SK-N-MC (cell line): Measurements from ENCODE around the gene TAF1C.
A peak's percentile ranks its signal among the peaks of the same experiment; 100 is the strongest.

Experiments
- DNase-seq: peaks from one replicate; pipeline ENCODE4 v3.0.0-alpha.2; 2011; ENCODE audit warnings: low read depth, low spot score
- H3K27ac ChIP-seq: fragments of 200-600 bp; sonication (generic); 2 replicates; pipeline ENCODE4 v1.5.1; 2016; ENCODE audit warnings: mixed run types
- H3K36me3 ChIP-seq: fragments of 200-600 bp; sonication (generic); 2 replicates; pipeline ENCODE4 v1.6.1; 2017; ENCODE audit warnings: antibody characterized with exemption, low read length, mixed read lengths; ENCODE audit not compliant: insufficient read depth
- H3K4me3 ChIP-seq: fragments of 200-600 bp; sonication (generic); 2 replicates; pipeline ENCODE4 v1.5.1; 2016
- H3K9ac ChIP-seq: fragments of 200-600 bp; sonication (generic); 2 replicates; pipeline ENCODE4 v1.8.0; 2017; ENCODE audit warnings: mixed run types, mixed read lengths; ENCODE audit not compliant: insufficient read length
- H3K9me3 ChIP-seq: fragments of 200-600 bp; sonication (generic); 2 replicates; pipeline ENCODE4 v1.6.1; 2017; ENCODE audit warnings: low read depth, mild to moderate bottlenecking, antibody characterized with exemption, low read length, moderate library complexity, mixed read lengths
- EZH2 ChIP-seq: fragments of 200-600 bp; sonication (generic); IDR thresholded peaks from one replicate; pipeline ENCODE4 v1.6.1; 2017; ENCODE audit warnings: antibody characterized with exemption
- FOXP2 ChIP-seq: optimal IDR thresholded peaks from 2 replicates; pipeline ENCODE3; 2011; ENCODE audit warnings: mild to moderate bottlenecking, moderate library complexity; ENCODE audit not compliant: insufficient read depth; ENCODE audit errors: extremely low read length, control extremely low read depth
- POLR2AphosphoS5 ChIP-seq: IDR thresholded peaks from 2 replicates; pipeline ENCODE4 v1.6.1; 2012; ENCODE audit warnings: mild to moderate bottlenecking, low read depth, low read length, borderline replicate concordance

TAF1C gene, protein sequence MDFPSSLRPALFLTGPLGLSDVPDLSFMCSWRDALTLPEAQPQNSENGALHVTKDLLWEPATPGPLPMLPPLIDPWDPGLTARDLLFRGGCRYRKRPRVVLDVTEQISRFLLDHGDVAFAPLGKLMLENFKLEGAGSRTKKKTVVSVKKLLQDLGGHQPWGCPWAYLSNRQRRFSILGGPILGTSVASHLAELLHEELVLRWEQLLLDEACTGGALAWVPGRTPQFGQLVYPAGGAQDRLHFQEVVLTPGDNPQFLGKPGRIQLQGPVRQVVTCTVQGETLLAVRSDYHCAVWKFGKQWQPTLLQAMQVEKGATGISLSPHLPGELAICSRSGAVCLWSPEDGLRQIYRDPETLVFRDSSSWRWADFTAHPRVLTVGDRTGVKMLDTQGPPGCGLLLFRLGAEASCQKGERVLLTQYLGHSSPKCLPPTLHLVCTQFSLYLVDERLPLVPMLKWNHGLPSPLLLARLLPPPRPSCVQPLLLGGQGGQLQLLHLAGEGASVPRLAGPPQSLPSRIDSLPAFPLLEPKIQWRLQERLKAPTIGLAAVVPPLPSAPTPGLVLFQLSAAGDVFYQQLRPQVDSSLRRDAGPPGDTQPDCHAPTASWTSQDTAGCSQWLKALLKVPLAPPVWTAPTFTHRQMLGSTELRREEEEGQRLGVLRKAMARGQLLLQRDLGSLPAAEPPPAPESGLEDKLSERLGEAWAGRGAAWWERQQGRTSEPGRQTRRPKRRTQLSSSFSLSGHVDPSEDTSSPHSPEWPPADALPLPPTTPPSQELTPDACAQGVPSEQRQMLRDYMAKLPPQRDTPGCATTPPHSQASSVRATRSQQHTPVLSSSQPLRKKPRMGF

DNA sequence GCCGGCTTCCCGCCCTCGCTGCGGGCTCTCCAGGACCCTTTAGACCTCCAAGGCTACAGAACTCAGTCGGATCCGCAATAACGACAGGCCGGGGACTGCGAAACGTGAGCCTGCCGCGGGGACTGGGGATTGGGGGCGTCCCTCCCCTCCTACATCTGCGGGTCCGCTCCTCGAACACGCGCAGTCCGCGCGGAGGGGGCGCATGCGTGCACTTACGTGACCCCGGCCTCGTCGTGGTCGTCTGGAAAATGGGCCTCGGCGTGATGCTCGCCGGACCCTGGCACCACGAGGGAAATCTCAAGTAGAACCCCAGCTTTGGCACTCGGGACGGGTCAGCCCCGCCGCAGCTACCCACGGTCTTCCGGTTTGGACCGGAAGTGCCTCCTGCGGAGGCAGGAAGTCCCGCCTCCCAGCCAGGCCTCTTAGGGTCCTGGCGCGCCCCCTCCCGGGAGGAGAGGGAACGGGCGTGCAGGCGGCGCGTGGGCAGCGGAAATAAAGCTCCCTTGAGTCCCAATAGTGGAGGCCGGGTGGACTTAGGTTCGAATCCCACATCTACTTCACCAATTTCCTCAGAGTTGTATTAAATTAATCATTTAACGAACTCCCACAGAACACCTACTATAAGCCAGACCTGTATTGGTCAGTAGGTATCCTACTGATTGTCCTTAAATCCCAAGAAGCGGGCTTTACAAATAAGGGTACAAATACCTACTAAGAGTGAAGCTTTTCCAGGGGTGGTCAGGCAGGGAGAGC, at the start of gene TAF1C:
TSS of gene TAF1C (minus strand) at position 373 of the 753 bp plus-strand sequence. CDS start 2,069 bp downstream, outside the sequence.
- Histone ChIP-seq H3K9ac (peak within 1 kb of the TSS; percentile 89), H3K9me3 (no peaks in the 10 kb centered on the region), H3K27ac (no peak within 1 kb of the TSS), H3K36me3 (no peaks in the 10 kb centered on the region), H3K4me3 (peak within 1 kb of the TSS; percentile 89)
- peak; percentile 73 for TF ChIP-seq POLR2AphosphoS5
- TF ChIP-seq EZH2 = no peak
- no peak for TF ChIP-seq FOXP2
- DNase-seq = no peak

DNA sequence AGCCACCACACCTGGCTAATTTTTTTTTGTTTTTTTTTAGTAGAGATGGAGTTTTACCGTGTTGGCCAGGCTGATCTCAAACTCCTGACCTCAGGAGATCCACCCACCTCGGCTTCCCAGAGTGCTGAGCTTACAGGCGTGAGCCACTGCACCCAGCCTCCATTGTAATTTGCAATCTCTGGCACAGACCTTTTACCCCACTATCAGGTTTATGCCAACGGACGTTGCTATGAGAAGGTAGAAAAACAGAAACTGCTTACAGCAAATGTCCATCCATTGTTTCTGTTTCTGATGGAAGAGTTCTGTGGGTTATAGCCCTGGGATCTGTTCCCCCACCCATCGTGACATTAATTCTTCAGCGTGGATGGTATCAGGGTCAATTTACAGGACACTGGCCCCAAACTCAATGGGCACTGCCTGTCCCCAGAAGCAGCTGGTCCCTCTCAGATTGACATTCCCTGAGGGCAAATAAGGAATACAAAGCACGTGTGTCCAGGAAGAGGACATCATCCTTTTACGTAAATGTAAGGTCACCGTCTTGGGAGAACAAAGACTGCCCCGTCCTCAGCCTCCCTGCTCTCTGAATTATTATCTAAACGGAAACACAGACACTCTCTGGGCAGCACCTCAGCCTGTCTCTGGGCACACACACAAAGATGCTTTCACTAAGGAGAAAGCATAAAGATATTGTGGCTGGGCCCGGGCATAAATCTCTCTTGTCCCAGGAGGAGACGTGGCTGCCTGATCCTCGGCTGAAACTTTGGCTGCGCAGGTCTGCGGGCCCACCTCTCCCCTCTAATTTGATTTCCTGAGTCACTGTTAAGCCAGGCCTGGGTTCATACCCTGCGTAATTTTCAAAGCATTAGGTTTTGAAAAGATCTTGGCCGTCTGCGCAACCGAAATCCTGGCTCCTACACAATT, 47.7 kb upstream of the TAF1C start:
- no peak overlapping the region for H3K9ac ChIP-seq
- H3K36me3 ChIP-seq = no peaks in the 10 kb centered on the region
- TF ChIP-seq EZH2 = no peak
- TF ChIP-seq FOXP2 = no peak
- TF ChIP-seq POLR2AphosphoS5 = no peak
- no peaks in the 10 kb centered on the region for H3K9me3 ChIP-seq
- no peak overlapping the region for H3K4me3 ChIP-seq
- H3K27ac ChIP-seq = no peak overlapping the region
- no peak for DNase-seq

DNA sequence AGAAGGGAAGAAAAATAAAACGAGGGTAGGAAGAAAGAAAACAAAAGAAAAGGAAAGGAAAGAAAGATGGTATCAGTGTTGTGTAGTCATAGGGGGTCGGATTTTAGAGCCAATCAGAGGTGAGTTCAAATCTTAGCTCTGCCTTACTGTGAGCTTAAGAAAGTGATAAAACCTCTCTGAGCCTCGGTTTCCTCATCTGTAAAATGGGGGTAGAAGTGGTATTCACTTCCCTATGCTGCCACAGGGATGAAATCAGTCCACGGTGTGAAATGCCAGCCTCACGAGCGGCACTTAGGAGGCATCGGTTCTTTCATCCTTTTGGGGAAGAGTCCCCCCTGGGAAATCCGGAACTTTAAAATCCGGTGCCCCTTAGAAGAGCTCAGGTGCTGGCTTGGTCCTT, 46.9 kb upstream of the TAF1C start:
- no peaks in the 10 kb centered on the region for H3K36me3 ChIP-seq
- no peak for DNase-seq
- no peak overlapping the region for H3K4me3 ChIP-seq
- no peak overlapping the region for H3K27ac ChIP-seq
- H3K9ac ChIP-seq = no peak overlapping the region
- no peaks in the 10 kb centered on the region for H3K9me3 ChIP-seq
- TF ChIP-seq EZH2 = no peak
- no peak for TF ChIP-seq POLR2AphosphoS5
- no peak for TF ChIP-seq FOXP2

DNA sequence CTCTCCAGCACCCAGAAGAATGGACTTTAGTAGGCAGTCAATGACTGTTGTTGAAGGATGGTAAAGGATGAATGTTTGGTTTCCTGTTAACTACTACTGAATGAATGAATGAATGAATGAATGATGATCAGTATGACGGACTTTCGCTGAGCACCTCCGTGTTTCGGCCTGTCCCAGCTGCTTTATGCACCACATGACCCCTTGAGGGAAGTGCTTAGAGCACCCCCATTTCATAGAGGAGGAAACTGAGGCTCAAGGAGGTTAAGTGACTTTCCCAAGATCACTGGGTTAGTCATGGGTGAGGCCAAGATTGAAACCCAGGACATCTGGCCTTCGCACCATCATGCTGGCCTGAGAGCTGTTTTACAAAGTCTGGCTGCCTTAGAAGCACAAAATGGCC, 46.1 kb upstream of the TAF1C start:
- no peak for DNase-seq
- no peak overlapping the region for H3K4me3 ChIP-seq
- H3K9ac ChIP-seq = no peak overlapping the region
- no peaks in the 10 kb centered on the region for H3K36me3 ChIP-seq
- no peaks in the 10 kb centered on the region for H3K9me3 ChIP-seq
- TF ChIP-seq POLR2AphosphoS5 (no peak), FOXP2 (no peak), EZH2 (no peak)
- no peak overlapping the region for H3K27ac ChIP-seq

DNA sequence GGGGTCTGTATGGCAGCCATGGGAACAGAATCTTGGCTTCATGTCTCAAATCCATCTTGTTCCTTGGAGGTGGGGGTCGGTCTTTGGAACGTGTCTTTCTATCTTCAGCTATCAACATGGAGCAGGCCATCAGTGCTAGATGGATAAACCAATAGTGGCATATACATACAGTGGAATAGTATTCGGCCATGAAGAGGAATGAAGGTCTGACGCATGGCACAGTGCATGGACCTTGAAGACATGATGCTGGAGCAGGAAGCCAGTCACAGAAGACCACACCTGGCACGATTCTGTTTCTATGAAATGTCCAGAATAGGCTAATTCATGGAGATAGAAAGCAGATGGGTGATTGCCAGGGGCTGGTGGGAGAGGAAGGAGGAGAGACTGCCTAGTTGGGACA, 45.2 kb upstream of the TAF1C start:
- DNase-seq = no peak
- no peak overlapping the region for H3K9ac ChIP-seq
- H3K36me3 ChIP-seq = no peaks in the 10 kb centered on the region
- H3K9me3 ChIP-seq = no peaks in the 10 kb centered on the region
- no peak overlapping the region for H3K4me3 ChIP-seq
- TF ChIP-seq FOXP2 (no peak), EZH2 (no peak), POLR2AphosphoS5 (no peak)
- H3K27ac ChIP-seq = no peak overlapping the region

DNA sequence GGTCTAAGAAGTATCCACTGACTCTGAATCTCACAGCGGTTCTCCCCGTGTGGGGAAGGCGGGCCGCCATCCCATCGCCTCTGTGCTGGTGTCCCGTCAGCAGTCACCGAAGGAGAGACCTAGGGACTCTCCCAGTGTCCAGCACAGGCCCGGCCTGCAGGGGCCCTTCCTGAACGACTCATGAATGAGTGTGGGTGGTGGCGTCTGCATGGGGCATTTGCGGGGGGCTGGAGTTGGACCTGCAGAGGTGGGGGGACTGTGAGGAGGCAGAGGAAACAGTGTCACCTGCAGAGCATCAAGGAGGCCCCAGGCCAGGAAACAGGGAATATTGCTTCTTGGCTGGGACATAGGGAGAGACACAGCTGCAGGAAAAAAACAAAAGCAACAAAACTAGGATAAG, 42.6 kb upstream of the TAF1C start:
- H3K9me3 ChIP-seq = no peaks in the 10 kb centered on the region
- no peak for DNase-seq
- H3K9ac ChIP-seq = no peak overlapping the region
- no peak overlapping the region for H3K4me3 ChIP-seq
- no peak for TF ChIP-seq POLR2AphosphoS5
- no peak for TF ChIP-seq FOXP2
- TF ChIP-seq EZH2 = no peak
- H3K36me3 ChIP-seq = no peaks in the 10 kb centered on the region
- no peak overlapping the region for H3K27ac ChIP-seq

DNA sequence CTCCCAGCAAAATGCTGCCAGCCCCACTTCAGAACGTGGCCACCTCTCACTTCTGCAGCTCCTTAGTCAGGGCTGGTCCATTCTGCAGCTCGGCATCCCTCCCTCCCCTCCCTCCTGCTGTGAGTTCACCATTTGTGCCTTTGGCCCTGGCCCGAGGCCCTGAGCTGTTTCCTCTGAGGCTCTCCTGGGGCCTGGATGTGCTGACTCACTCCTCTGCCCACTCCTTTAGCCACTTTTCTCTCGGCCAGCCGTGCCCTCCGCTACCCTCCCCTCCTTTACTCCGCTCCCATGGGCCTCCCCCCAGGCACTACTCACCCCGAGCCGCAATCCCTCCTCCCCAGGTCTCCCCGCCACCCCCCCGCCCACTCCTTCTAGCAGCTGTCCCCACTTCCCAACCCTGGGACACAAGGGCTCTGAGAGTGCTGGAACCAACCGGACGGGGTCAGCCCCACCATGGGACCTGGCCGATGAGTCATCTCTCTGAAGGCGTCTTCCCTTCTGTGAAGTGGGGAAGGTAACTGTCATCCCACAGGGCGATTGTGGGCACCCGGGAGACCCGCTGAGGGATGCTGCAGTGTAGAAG, 41.5 kb upstream of the TAF1C start:
- TF ChIP-seq FOXP2 (no peak), EZH2 (no peak), POLR2AphosphoS5 (no peak)
- DNase-seq = no peak
- Histone ChIP-seq H3K4me3 (no peak overlapping the region), H3K9me3 (no peaks in the 10 kb centered on the region), H3K27ac (no peak overlapping the region), H3K36me3 (no peaks in the 10 kb centered on the region), H3K9ac (no peak overlapping the region)
